Ovary (tissue), 9 donors: Measurements from ENCODE around the gene SEMA5A. TPM values are rescaled to one million over a fixed set of nuclear protein-coding genes. Genes with fewer than 3 reads are reported as not detected.

Source experiments
- DNase-seq, 5 donors: peaks; one replicate each; pipeline ENCODE4 v3.0.0-alpha.2; 2019 to 2020
- H3K27ac ChIP-seq, 2 donors: fragments of 200-600 bp; one replicate each; pipeline versions ENCODE4 v1.5.1 to v1.8.0; 2019 to 2022
- H3K27me3 ChIP-seq: fragments of 200-600 bp; one replicate; pipeline ENCODE4 v1.8.0; 2022
- H3K36me3 ChIP-seq: fragments of 200-600 bp; sonication (generic); one replicate; pipeline ENCODE4 v1.5.1; 2019
- H3K4me1 ChIP-seq: one replicate; pipeline ENCODE4 v1.8.1; 2013; ENCODE audit warnings: mild to moderate bottlenecking, moderate library complexity; ENCODE audit not compliant: insufficient read depth
- H3K4me3 ChIP-seq: fragments of 200-600 bp; sonication (generic); one replicate; pipeline ENCODE4 v1.5.1; 2017
- H3K9me3 ChIP-seq, 2 donors: fragments of 200-600 bp in 1 of 2; sonication (generic) in 1 of 2; one replicate each; pipeline versions ENCODE4 v1.5.1 to v1.8.1; 2013 to 2019; ENCODE audit warnings: mild to moderate bottlenecking in 1 of 2, moderate library complexity in 1 of 2
- CTCF ChIP-seq, 3 donors: fragments of 450-650 bp in 2 of 3; fragments of 200-600 bp in 1 of 3; IDR thresholded peaks; one replicate each; pipeline versions ENCODE4 v1.5.1 to v1.8.0; 2016 to 2022; ENCODE audit warnings: antibody characterized with exemption in 3 of 3, mild to moderate bottlenecking in 1 of 3
- EP300 ChIP-seq: sonication (generic); formaldehyde crosslinking; IDR thresholded peaks from one replicate; pipeline ENCODE4 v1.6.1; 2017; ENCODE audit warnings: antibody characterized with exemption
- POLR2A ChIP-seq: fragments of 450-650 bp; IDR thresholded peaks from one replicate; pipeline ENCODE4 v1.6.1; 2017; ENCODE audit warnings: antibody characterized with exemption, mild to moderate bottlenecking, moderate library complexity
- WGBS, 3 donors: extraction: QIAGEN DNeasy Blood & Tissue Kit in 1 of 3; methylation state at CpG; one replicate each; pipeline versions ENCODE4 v1.1.5 to v1.1.7; 2013 to 2017; 5-methylcytosine and 5-hydroxymethylcytosine counted together
- intact Hi-C, 4 donors: fragments of 100-400 bp; cut with DNase I; formaldehyde crosslinking; loops; one replicate each; pipeline versions ENCODE4 v1.11.0 to v1.15.1; 2022 to 2023
- polyA plus RNA-seq, 2 donors: library from polyadenylated mRNA; stranded (reverse); fragments of 200-250 nt in 1 of 2; fragments of 350-450 nt in 1 of 2; fragmentation: Illumina TruSeq in 1 of 2; extraction: RNeasy Lipid Tissue Mini Kit (QIAGEN cat#74804) in 1 of 2; gene quantifications; one replicate each; pipeline ENCODE4 v1.2.3, GENCODE V29; 2013 to 2014
- total RNA-seq, 7 donors: library from RNA; depleted of rRNA in 2 of 7; stranded (reverse); fragments of >200 nt in 2 of 7; fragmentation: NEBNext Ultra II Directional in 3 of 7; extraction: Animal tissue kit (Norgen Biotek cat#: 25700) in 3 of 7; gene quantifications; one replicate each; pipeline versions ENCODE4 v1.1.0 to v1.2.4, GENCODE V29; 2016 to 2023
- donor health status: DM: no; HTN: no; CAD: no; lungs with moderate emphysema.
- donor health status: DM: no; HTN: no; CAD: no.
- donor health status: Bipolar disorder and iron deficiency.
- donor health status: DM: yes; HTN: yes; CAD: no.
- donor health status: DM: no; HTN: no; CAD: no.
- donor health status: DM: yes; HTN: yes; CAD: no.

The SEMA5A gene
- total and polyA plus RNA-seq, 9 donors: 2.0 to 6.6 (median 4.3) TPM

GRCh38 chr5:9189681-9190080 is 356.2 kb downstream of the SEMA5A start:
- Histone ChIP-seq H3K4me3 (no peak overlapping the region), H3K4me1 (no peaks in the 10 kb centered on the region), H3K9me3 (no peaks in the 10 kb centered on the region), H3K27me3 (no peaks in the 10 kb centered on the region), H3K27ac (no peak overlapping the region), H3K36me3 (no peaks in the 10 kb centered on the region)
- TF ChIP-seq POLR2A (no peak), EP300 (no peak), CTCF (IDR thresholded peaks at IDR 0.05) (no peak)
- intact Hi-C loops: no loop called here
- WGBS, 3 donors: 83 to 88% (median 88%) methylated on average over 1 of the region's 1 CpG
- DNase-seq: no peak

GRCh38 chr5:9188956-9189355 is 356.9 kb downstream of the SEMA5A start:
- no peak overlapping the region for H3K4me3 ChIP-seq
- 92 to 96% (median 93%) methylated on average over 4 of the region's 4 CpGs for whole genome bisulfite sequencing, 3 donors
- intact Hi-C loops: no loop called here
- no peak for TF ChIP-seq POLR2A
- TF ChIP-seq EP300: no peak
- no peak for TF ChIP-seq CTCF (IDR thresholded peaks at IDR 0.05)
- H3K36me3 ChIP-seq: no peaks in the 10 kb centered on the region
- H3K27ac ChIP-seq: no peak overlapping the region
- H3K4me1 ChIP-seq: no peaks in the 10 kb centered on the region
- no peaks in the 10 kb centered on the region for H3K9me3 ChIP-seq
- H3K27me3 ChIP-seq: no peaks in the 10 kb centered on the region
- no peak for DNase-seq

GRCh38 chr5:9188131-9188530 is 357.7 kb downstream of the SEMA5A start:
- DNase-seq: no peak
- H3K9me3 ChIP-seq: no peaks in the 10 kb centered on the region
- no peaks in the 10 kb centered on the region for H3K27me3 ChIP-seq
- H3K4me3 ChIP-seq: no peak overlapping the region
- no peak overlapping the region for H3K27ac ChIP-seq
- WGBS, 3 donors: 82 to 87% (median 83%) methylated on average over 5 of the region's 5 CpGs
- H3K36me3 ChIP-seq: no peaks in the 10 kb centered on the region
- intact Hi-C loops: no loop called here
- no peak for TF ChIP-seq POLR2A
- no peak for TF ChIP-seq EP300
- no peak for TF ChIP-seq CTCF (IDR thresholded peaks at IDR 0.05)
- H3K4me1 ChIP-seq: no peaks in the 10 kb centered on the region

GRCh38 chr5:9187614-9188013 is 358.3 kb downstream of the SEMA5A start:
- H3K27me3 ChIP-seq: no peaks in the 10 kb centered on the region
- H3K4me3 ChIP-seq: no peak overlapping the region
- H3K9me3 ChIP-seq: no peaks in the 10 kb centered on the region
- no peak overlapping the region for H3K27ac ChIP-seq
- no peak for DNase-seq
- no peaks in the 10 kb centered on the region for H3K36me3 ChIP-seq
- 94 to 96% (median 95%) methylated on average over 5 of the region's 5 CpGs for WGBS, 3 donors
- H3K4me1 ChIP-seq: no peaks in the 10 kb centered on the region
- no peak for TF ChIP-seq POLR2A
- TF ChIP-seq CTCF (IDR thresholded peaks at IDR 0.05): no peak
- no peak for TF ChIP-seq EP300
- intact Hi-C loops: no loop called here

GRCh38 chr5:9186069-9186468 is 359.8 kb downstream of the SEMA5A start:
- H3K27ac ChIP-seq: no peak overlapping the region
- H3K9me3 ChIP-seq: no peaks in the 10 kb centered on the region
- intact Hi-C loops: no loop called here
- H3K36me3 ChIP-seq: no peaks in the 10 kb centered on the region
- no peaks in the 10 kb centered on the region for H3K4me1 ChIP-seq
- no peak for TF ChIP-seq POLR2A
- no peak for TF ChIP-seq EP300
- no peak for TF ChIP-seq CTCF (IDR thresholded peaks at IDR 0.05)
- 95 to 98% (median 97%) methylated on average over 1 of the region's 1 CpG for WGBS, 3 donors
- no peak overlapping the region for H3K4me3 ChIP-seq
- H3K27me3 ChIP-seq: no peaks in the 10 kb centered on the region
- no peak for DNase-seq
